Activated CD8-positive, alpha-beta memory T cell treated with anti-CD3 and anti-CD28 coated beads, Interleukin-2, amount 10 ng/mL, durations not matched to agents 7 days and 5 days (primary cell): ENCODE data around the gene LRP1B. TPM values are rescaled to one million over a fixed set of nuclear protein-coding genes. Genes with fewer than 3 reads are reported as not detected.

Experiments used
- ATAC-seq: fragments of 150-1000 bp; cut with Tn5 transposase; one replicate; pipeline ENCODE4 v1.10.0; 2021; ENCODE audit warnings: moderate library complexity
- CTCF ChIA-PET: fragments of 350-600 bp; sonication (Branson Sonifier 250); formaldehyde crosslinking; loops from one replicate; lab custom pipeline; 2021; ENCODE audit warnings: antibody characterized with exemption; lab: Charles Lee
- DNase-seq: peaks from one replicate; pipeline ENCODE4 v3.0.0-alpha.2; 2020
- H3K27ac Mint-ChIP-seq: one replicate; pipeline ENCODE4 v1.8.0; 2021; ENCODE audit warnings: mild to moderate bottlenecking, mixed read lengths
- H3K27me3 Mint-ChIP-seq: one replicate; pipeline ENCODE4 v1.8.0; 2021; ENCODE audit warnings: mixed read lengths
- H3K36me3 Mint-ChIP-seq: one replicate; pipeline ENCODE4 v1.8.0; 2021; ENCODE audit warnings: mild to moderate bottlenecking, mixed read lengths
- H3K4me1 Mint-ChIP-seq: one replicate; pipeline ENCODE4 v1.8.0; 2021; ENCODE audit warnings: mixed read lengths
- H3K4me3 Mint-ChIP-seq: one replicate; pipeline ENCODE4 v1.8.0; 2021; ENCODE audit warnings: mild to moderate bottlenecking, moderate library complexity, mixed read lengths
- H3K9me3 Mint-ChIP-seq: one replicate; pipeline ENCODE4 v1.8.0; 2022; ENCODE audit warnings: low read depth, mixed read lengths
- total RNA-seq, 2 experiments: library from RNA; stranded (reverse); gene quantifications; one replicate each; pipeline ENCODE4 v1.2.3, GENCODE V29; 2021

The LRP1B gene
- total RNA-seq, 2 experiments from 2014 or later: not detected

- DNase-seq: no peak
- peaks cover 2% of the 10 kb centered on the region for H3K9me3 Mint-ChIP-seq
- CTCF ChIA-PET: no interaction called here
- no peak overlapping the region for H3K27ac Mint-ChIP-seq
- no peaks in the 10 kb centered on the region for H3K27me3 Mint-ChIP-seq
- no peaks in the 10 kb centered on the region for H3K36me3 Mint-ChIP-seq
- ATAC-seq: no peak
- no peaks in the 10 kb centered on the region for H3K4me1 Mint-ChIP-seq
- H3K4me3 Mint-ChIP-seq: no peak overlapping the region
Observed at GRCh38 chr2:140247451-140248195, 1883.2 kb downstream of the LRP1B start.

DNA sequence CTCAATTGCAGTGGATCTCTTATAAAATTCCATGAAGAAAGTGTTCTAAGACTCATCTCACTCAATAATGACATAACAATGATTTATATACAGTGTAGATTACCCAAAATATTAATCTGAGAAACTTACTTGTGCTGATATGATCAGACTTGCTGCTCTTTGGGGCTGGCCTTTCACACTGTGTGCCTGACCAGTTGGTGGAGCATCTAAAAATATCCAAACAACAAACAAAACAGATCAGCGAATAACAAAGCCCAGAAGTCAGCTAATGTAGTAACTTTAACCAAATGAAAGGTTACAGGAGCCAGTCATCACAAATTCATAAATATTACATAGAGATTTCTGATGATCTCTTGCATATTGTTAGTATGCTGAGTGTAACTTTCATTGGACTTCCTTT is 1883.9 kb downstream of the LRP1B start:
- DNase-seq (no peak), ATAC-seq (no peak)
- Mint-ChIP-seq H3K27me3 (no peaks in the 10 kb centered on the region), H3K4me1 (no peaks in the 10 kb centered on the region), H3K4me3 (no peak overlapping the region), H3K9me3 (peaks cover 2% of the 10 kb centered on the region), H3K36me3 (no peaks in the 10 kb centered on the region), H3K27ac (no peak overlapping the region)
- CTCF ChIA-PET: no interaction called here

- Mint-ChIP-seq H3K27me3 (no peaks in the 10 kb centered on the region), H3K4me3 (no peak overlapping the region), H3K9me3 (peaks cover 2% of the 10 kb centered on the region), H3K36me3 (no peaks in the 10 kb centered on the region), H3K4me1 (no peaks in the 10 kb centered on the region), H3K27ac (no peak overlapping the region)
- ATAC-seq (no peak), DNase-seq (no peak)
- CTCF ChIA-PET: no interaction called here
Observed at GRCh38 chr2:140246058-140246457, 1884.8 kb downstream of the LRP1B start.

- H3K27ac Mint-ChIP-seq: no peak overlapping the region
- CTCF ChIA-PET: no interaction called here
- no peak overlapping the region for H3K4me3 Mint-ChIP-seq
- H3K9me3 Mint-ChIP-seq: peaks cover 6% of the 10 kb centered on the region
- no peaks in the 10 kb centered on the region for H3K4me1 Mint-ChIP-seq
- no peaks in the 10 kb centered on the region for H3K36me3 Mint-ChIP-seq
- no peaks in the 10 kb centered on the region for H3K27me3 Mint-ChIP-seq
- DNase-seq (no peak), ATAC-seq (no peak)
Observed at GRCh38 chr2:140242889-140243288, 1887.9 kb downstream of the LRP1B start.

DNA sequence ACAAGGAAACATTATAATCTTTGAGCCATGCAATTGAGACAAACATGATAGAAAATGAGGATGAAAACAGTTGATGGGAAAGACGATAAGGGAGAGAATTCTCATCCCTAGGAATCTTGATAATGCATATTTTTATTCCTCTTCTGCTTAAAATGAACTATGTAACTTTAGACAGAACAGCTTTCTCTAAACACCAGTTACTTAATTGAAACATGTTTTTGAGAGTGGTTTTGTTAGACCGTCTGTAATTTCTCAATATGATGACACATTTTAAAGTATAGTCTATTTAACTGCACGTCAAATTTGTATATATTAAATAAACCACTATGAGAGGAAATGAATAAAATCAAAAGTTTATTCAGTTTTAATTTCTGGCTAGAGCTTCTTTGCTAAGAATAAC is 1896.7 kb downstream of the LRP1B start:
- ATAC-seq (no peak), DNase-seq (no peak)
- no peak overlapping the region for H3K27ac Mint-ChIP-seq
- peaks cover 6% of the 10 kb centered on the region for H3K9me3 Mint-ChIP-seq
- no peaks in the 10 kb centered on the region for H3K27me3 Mint-ChIP-seq
- H3K4me3 Mint-ChIP-seq: no peak overlapping the region
- H3K4me1 Mint-ChIP-seq: no peaks in the 10 kb centered on the region
- CTCF ChIA-PET: no interaction called here
- no peaks in the 10 kb centered on the region for H3K36me3 Mint-ChIP-seq

DNA sequence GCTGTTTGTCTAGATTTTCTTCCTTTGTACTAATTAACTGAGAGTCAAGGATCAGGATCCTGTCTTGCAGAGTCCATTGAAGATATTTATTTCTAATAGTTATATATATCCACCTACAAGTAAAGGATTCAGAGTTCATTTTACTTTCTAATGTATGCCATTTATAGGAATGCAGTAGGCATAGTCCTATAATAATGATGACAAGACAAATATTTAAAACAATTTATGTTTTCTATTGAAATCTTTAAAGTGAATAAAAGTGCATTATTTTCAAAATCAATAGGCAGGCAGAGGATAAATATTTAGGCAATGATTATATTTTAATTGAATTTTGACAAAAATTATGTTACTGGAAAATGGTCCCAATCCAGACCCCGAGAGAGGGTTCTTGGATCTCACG is 1919.9 kb downstream of the LRP1B start:
- Mint-ChIP-seq H3K27me3 (no peaks in the 10 kb centered on the region), H3K9me3 (peaks cover 3% of the 10 kb centered on the region), H3K36me3 (no peaks in the 10 kb centered on the region), H3K27ac (no peak overlapping the region), H3K4me3 (no peak overlapping the region), H3K4me1 (no peaks in the 10 kb centered on the region)
- CTCF ChIA-PET: no interaction called here
- ATAC-seq (no peak), DNase-seq (no peak)

- H3K9me3 Mint-ChIP-seq: peaks cover 7% of the 10 kb centered on the region
- H3K4me3 Mint-ChIP-seq: no peak overlapping the region
- ATAC-seq: no peak
- no peaks in the 10 kb centered on the region for H3K36me3 Mint-ChIP-seq
- H3K4me1 Mint-ChIP-seq: no peaks in the 10 kb centered on the region
- no peaks in the 10 kb centered on the region for H3K27me3 Mint-ChIP-seq
- no peak overlapping the region for H3K27ac Mint-ChIP-seq
- DNase-seq: no peak
- CTCF ChIA-PET: no interaction called here
Observed at GRCh38 chr2:140205093-140205492, 1925.7 kb downstream of the LRP1B start.

DNA sequence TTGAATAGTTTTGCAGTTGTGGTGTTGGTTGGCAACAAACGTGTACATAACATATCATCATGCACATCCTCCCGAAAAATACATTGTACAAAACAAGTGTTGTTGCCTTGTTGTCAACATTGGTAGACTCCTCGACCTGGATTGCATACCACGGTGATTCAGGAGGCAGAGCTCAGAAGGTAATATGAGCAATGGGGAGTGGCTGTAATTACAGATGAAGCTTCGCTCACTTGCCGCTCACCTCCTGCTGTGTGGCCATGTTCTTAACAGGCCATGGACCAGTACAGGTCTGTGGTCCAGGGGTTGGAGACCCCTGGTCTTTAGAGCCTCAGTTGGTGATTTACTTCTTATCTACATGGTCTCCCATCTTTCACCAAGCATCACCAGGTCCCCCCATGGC is 1927.5 kb downstream of the LRP1B start:
- no peaks in the 10 kb centered on the region for H3K36me3 Mint-ChIP-seq
- no peak overlapping the region for H3K27ac Mint-ChIP-seq
- no peak for DNase-seq
- CTCF ChIA-PET: no interaction called here
- H3K27me3 Mint-ChIP-seq: no peaks in the 10 kb centered on the region
- no peak for ATAC-seq
- H3K4me1 Mint-ChIP-seq: no peaks in the 10 kb centered on the region
- no peak overlapping the region for H3K4me3 Mint-ChIP-seq
- H3K9me3 Mint-ChIP-seq: peaks cover 7% of the 10 kb centered on the region

DNA sequence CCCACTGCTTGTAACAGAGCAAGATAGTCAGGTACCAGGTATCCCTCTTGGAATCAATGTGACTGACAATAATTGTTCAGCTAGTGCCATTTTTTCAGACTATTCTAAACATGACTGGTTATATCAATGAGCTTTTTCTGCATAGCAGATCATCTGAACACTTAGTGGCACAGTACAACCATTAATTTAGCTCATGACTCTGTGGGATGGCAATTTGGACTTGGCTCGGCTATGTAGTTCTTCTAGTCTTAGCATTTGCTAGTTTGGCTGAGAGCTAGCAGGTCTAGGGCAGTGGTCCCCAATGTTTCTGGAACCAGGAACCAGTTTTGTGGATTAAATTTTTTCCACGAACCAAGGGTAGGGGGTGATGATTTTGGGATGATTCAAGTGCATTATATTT is 1929.2 kb downstream of the LRP1B start:
- H3K9me3 Mint-ChIP-seq: peaks cover 7% of the 10 kb centered on the region
- CTCF ChIA-PET: no interaction called here
- no peaks in the 10 kb centered on the region for H3K36me3 Mint-ChIP-seq
- DNase-seq: no peak
- H3K4me1 Mint-ChIP-seq: no peaks in the 10 kb centered on the region
- H3K27me3 Mint-ChIP-seq: no peaks in the 10 kb centered on the region
- ATAC-seq: no peak
- H3K4me3 Mint-ChIP-seq: no peak overlapping the region
- no peak overlapping the region for H3K27ac Mint-ChIP-seq

- peaks cover 5% of the 10 kb centered on the region for H3K9me3 Mint-ChIP-seq
- H3K36me3 Mint-ChIP-seq: no peaks in the 10 kb centered on the region
- no peaks in the 10 kb centered on the region for H3K4me1 Mint-ChIP-seq
- no peak for ATAC-seq
- H3K4me3 Mint-ChIP-seq: no peak overlapping the region
- no peaks in the 10 kb centered on the region for H3K27me3 Mint-ChIP-seq
- H3K27ac Mint-ChIP-seq: no peak overlapping the region
- CTCF ChIA-PET: no interaction called here
- DNase-seq: no peak
Observed at GRCh38 chr2:140200764-140201163, 1930.1 kb downstream of the LRP1B start.

- no peaks in the 10 kb centered on the region for H3K36me3 Mint-ChIP-seq
- H3K27me3 Mint-ChIP-seq: no peaks in the 10 kb centered on the region
- CTCF ChIA-PET: no interaction called here
- no peaks in the 10 kb centered on the region for H3K4me1 Mint-ChIP-seq
- ATAC-seq (no peak), DNase-seq (no peak)
- H3K9me3 Mint-ChIP-seq: peaks cover 5% of the 10 kb centered on the region
- H3K27ac Mint-ChIP-seq: no peak overlapping the region
- no peak overlapping the region for H3K4me3 Mint-ChIP-seq
Observed at GRCh38 chr2:140200307-140200706, 1930.5 kb downstream of the LRP1B start.

DNA sequence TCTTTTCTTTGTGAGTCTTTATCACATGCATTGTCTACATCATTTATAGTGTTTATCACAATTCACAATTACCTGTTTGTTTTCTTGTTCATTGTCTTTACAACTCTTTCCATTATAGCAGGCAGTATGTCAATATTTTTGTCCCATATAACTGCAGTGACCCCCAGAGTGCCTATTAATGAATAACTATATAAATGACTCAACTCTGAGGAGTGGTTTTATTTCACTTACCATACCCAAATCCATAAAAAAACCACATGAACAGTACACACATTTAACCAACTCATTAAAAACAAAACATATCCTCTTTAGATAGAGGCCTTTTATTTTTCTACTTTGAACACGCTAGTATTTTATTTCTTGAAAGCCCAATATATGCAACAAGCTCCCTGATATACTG is 1931.5 kb downstream of the LRP1B start:
- peaks cover 2% of the 10 kb centered on the region for H3K9me3 Mint-ChIP-seq
- no peak for DNase-seq
- no peaks in the 10 kb centered on the region for H3K27me3 Mint-ChIP-seq
- CTCF ChIA-PET: no interaction called here
- ATAC-seq: no peak
- H3K36me3 Mint-ChIP-seq: no peaks in the 10 kb centered on the region
- H3K4me1 Mint-ChIP-seq: no peaks in the 10 kb centered on the region
- H3K4me3 Mint-ChIP-seq: no peak overlapping the region
- no peak overlapping the region for H3K27ac Mint-ChIP-seq

GRCh38 chr2:140187086-140187485 is 1943.7 kb downstream of the LRP1B start:
- ATAC-seq (no peak), DNase-seq (no peak)
- Mint-ChIP-seq H3K4me3 (no peak overlapping the region), H3K27me3 (no peaks in the 10 kb centered on the region), H3K36me3 (no peaks in the 10 kb centered on the region), H3K9me3 (peaks cover under 1% of the 10 kb centered on the region), H3K4me1 (no peaks in the 10 kb centered on the region), H3K27ac (no peak overlapping the region)
- CTCF ChIA-PET: no interaction called here

- H3K4me1 Mint-ChIP-seq: no peaks in the 10 kb centered on the region
- peaks cover 7% of the 10 kb centered on the region for H3K9me3 Mint-ChIP-seq
- CTCF ChIA-PET: no interaction called here
Observed at GRCh38 chr2:140186313-140186712, 1944.5 kb downstream of the LRP1B start.

GRCh38 chr2:140185076-140185475 is 1945.7 kb downstream of the LRP1B start:
- Mint-ChIP-seq H3K27me3 (no peaks in the 10 kb centered on the region), H3K27ac (no peak overlapping the region), H3K4me3 (no peak overlapping the region), H3K9me3 (peaks cover 7% of the 10 kb centered on the region), H3K36me3 (no peaks in the 10 kb centered on the region), H3K4me1 (no peaks in the 10 kb centered on the region)
- no peak for DNase-seq
- CTCF ChIA-PET: no interaction called here
- ATAC-seq: no peak

More at GRCh38 chr2:140186313-140186712, 1944.5 kb downstream of the LRP1B start:
- no peaks in the 10 kb centered on the region for H3K27me3 Mint-ChIP-seq
- no peak overlapping the region for H3K4me3 Mint-ChIP-seq
- H3K27ac Mint-ChIP-seq: no peak overlapping the region
- H3K36me3 Mint-ChIP-seq: no peaks in the 10 kb centered on the region
- DNase-seq (no peak), ATAC-seq (no peak)
